Prostate gland (tissue), 2 donors: ENCODE measurements around the gene PTPRG. TPM values are rescaled to one million over a fixed set of nuclear protein-coding genes. Genes with fewer than 3 reads are reported as not detected.

Experiments used
- DNase-seq: peaks from one replicate; pipeline ENCODE4 v3.0.0-alpha.2; 2019; ENCODE audit warnings: low spot score
- H3K27ac ChIP-seq, 2 donors: fragments of 200-600 bp; sonication (generic); 2 replicates each; pipeline ENCODE4 v1.5.1; 2017 to 2019
- H3K27me3 ChIP-seq: fragments of 200-600 bp; sonication (generic); replicated peaks from 2 replicates; pipeline ENCODE4 v1.5.1; 2019; ENCODE audit not compliant: insufficient read depth
- H3K36me3 ChIP-seq, 2 donors: fragments of 200-600 bp; sonication (generic); 1 replicate in 1 of 2; 2 replicates in 1 of 2; pipeline versions ENCODE4 v1.5.1 to v1.8.1; 2017 to 2019
- H3K4me1 ChIP-seq: fragments of 200-600 bp; sonication (generic); replicated peaks from 2 replicates; pipeline ENCODE4 v1.5.1; 2019
- H3K4me3 ChIP-seq, 2 donors: fragments of 200-600 bp; sonication (generic); 2 replicates each; pipeline ENCODE4 v1.5.1; 2017 to 2019
- H3K9me3 ChIP-seq: fragments of 200-600 bp; sonication (generic); 2 replicates; pipeline ENCODE4 v1.5.1; 2017
- POLR2A ChIP-seq: fragments of 450-650 bp; IDR thresholded peaks from one replicate; pipeline ENCODE4 v1.6.1; 2016; ENCODE audit warnings: antibody characterized with exemption, mild to moderate bottlenecking
- POLR2AphosphoS5 ChIP-seq: sonication (generic); formaldehyde crosslinking; IDR thresholded peaks from one replicate; pipeline ENCODE4 v1.6.1; 2017; ENCODE audit warnings: antibody characterized with exemption
- WGBS: methylation state at CpG from one replicate; pipeline ENCODE4 v1.1.5; 2018; 5-methylcytosine and 5-hydroxymethylcytosine counted together
- intact Hi-C: fragments of 100-400 bp; cut with DNase I; formaldehyde crosslinking; loops from one replicate; pipeline ENCODE4 v1.14.2; 2022
- total RNA-seq, 2 donors: library from RNA; depleted of rRNA; stranded (reverse); fragments of >200 nt; gene quantifications; one replicate each; pipeline ENCODE4 v1.1.0, GENCODE V29; 2016
- TF ChIP-seq, protein P1 (sequence below), 4 experiments: fragments of 200-600 bp in 2 of 4; fragments of 450-650 bp in 2 of 4; sonication (generic) in 2 of 4; IDR thresholded peaks; 1 replicate in 3 of 4; 2 replicates in 1 of 4; pipeline ENCODE4 v1.5.1; 2016 to 2019; ENCODE audit warnings: antibody characterized with exemption in 4 of 4, mild to moderate bottlenecking in 2 of 4, moderate library complexity in 2 of 4

Gene PTPRG
- total RNA-seq, 2 donors from 2014 or later, result 22.0 to 78.6 TPM

DNA sequence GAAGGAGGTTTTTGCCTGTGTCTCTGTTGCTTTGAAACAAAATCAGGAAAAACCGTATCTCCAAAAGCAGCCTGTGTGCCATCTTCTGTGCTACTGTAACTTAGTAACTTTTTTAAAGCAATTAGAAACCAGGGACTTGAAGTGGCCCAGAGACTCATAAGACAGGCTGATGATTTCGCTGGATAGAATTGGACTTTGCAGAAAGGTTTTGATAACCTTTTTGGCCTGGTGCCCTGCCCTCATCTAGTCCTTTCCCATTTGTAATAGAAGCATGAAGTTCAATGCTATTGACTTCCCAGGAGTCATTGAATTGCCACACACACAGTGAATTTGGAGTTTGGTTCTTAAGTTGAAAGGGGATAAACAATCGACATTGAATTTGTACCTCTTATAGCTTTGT is 157.2 kb downstream of the PTPRG start:
- no peak overlapping the region for H3K27ac ChIP-seq
- H3K27me3 ChIP-seq, result no peaks in the 10 kb centered on the region
- WGBS, result 90% methylated on average over 3 of the region's 3 CpGs
- intact Hi-C loops, result no loop called here
- H3K36me3 ChIP-seq, result no peaks in the 10 kb centered on the region
- TF ChIP-seq POLR2AphosphoS5, result no peak
- TF ChIP-seq, protein P1, sequence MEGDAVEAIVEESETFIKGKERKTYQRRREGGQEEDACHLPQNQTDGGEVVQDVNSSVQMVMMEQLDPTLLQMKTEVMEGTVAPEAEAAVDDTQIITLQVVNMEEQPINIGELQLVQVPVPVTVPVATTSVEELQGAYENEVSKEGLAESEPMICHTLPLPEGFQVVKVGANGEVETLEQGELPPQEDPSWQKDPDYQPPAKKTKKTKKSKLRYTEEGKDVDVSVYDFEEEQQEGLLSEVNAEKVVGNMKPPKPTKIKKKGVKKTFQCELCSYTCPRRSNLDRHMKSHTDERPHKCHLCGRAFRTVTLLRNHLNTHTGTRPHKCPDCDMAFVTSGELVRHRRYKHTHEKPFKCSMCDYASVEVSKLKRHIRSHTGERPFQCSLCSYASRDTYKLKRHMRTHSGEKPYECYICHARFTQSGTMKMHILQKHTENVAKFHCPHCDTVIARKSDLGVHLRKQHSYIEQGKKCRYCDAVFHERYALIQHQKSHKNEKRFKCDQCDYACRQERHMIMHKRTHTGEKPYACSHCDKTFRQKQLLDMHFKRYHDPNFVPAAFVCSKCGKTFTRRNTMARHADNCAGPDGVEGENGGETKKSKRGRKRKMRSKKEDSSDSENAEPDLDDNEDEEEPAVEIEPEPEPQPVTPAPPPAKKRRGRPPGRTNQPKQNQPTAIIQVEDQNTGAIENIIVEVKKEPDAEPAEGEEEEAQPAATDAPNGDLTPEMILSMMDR (IDR thresholded peaks at IDR 0.05), result no peak
- TF ChIP-seq POLR2A, result no peak
- H3K4me3 ChIP-seq, result no peak overlapping the region
- H3K9me3 ChIP-seq, result no peaks in the 10 kb centered on the region
- H3K4me1 ChIP-seq, result no peaks in the 10 kb centered on the region
- DNase-seq, result no peak

DNA sequence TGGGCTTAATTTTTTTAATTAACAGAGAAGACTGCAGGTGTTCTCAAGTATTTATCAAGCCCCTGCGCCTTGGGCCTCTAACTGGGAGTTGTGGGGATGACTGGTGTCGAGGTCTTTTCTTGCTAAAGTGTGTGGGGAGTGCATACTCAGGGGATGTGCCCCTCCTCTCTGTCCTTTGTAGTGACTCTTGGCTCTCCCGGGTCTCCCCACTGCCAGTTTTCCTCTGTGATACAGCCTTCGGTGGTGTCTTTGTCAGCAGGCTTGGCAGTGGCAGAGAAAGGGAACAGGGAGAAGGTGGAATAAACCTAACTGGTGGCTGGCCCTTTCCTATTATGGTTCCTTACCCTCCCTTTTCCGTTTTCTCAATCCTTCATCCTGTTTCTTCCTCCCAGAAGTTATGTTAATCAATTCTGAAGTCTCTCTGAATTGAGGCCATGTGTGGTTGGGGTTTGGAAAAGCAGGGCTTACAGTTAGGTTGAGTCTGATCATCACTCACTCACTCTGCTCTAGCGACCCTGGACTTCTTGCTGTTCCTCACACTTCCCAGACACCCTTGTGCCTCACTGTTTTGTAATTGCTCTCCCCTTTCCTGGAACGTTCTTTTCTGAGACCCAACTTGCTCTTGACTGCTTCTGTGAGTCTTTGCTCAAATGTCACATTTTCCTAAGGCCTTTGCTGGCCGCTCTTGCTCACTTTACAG is 158.1 kb downstream of the PTPRG start:
- Histone ChIP-seq H3K27me3 (no peaks in the 10 kb centered on the region), H3K4me3 (no peak overlapping the region), H3K9me3 (no peaks in the 10 kb centered on the region), H3K27ac (no peak overlapping the region), H3K36me3 (no peaks in the 10 kb centered on the region), H3K4me1 (no peaks in the 10 kb centered on the region)
- no peak for DNase-seq
- intact Hi-C loops, result no loop called here
- TF ChIP-seq POLR2AphosphoS5, result no peak
- no peak for TF ChIP-seq POLR2A
- WGBS, result 69% methylated on average over 8 of the region's 8 CpGs

DNA sequence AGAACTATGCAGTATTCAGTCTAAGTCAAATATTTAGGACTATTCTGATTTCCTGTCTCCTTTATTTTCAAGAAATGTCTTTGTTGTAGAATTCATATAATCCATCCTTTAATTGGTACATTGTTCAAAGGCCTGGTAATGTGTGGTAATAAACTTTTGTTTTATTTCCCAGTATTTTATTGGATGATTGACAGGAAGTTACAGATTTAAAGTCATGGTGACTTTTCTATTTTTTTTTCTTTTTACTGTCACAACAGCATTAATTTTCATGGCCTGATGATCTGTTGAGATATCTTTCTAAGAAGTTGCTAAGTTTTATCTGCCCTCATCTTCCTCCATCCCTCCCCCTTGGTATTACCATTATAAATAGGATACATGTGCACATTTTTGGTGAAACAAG is 161.7 kb downstream of the PTPRG start:
- no peak for TF ChIP-seq POLR2A
- TF ChIP-seq, protein P1 (IDR thresholded peaks at IDR 0.05), result no peak
- no peak for TF ChIP-seq POLR2AphosphoS5
- Histone ChIP-seq H3K9me3 (no peaks in the 10 kb centered on the region), H3K36me3 (no peaks in the 10 kb centered on the region), H3K27me3 (no peaks in the 10 kb centered on the region), H3K4me3 (no peak overlapping the region), H3K4me1 (no peaks in the 10 kb centered on the region), H3K27ac (no peak overlapping the region)
- intact Hi-C loops, result no loop called here
- no peak for DNase-seq

DNA sequence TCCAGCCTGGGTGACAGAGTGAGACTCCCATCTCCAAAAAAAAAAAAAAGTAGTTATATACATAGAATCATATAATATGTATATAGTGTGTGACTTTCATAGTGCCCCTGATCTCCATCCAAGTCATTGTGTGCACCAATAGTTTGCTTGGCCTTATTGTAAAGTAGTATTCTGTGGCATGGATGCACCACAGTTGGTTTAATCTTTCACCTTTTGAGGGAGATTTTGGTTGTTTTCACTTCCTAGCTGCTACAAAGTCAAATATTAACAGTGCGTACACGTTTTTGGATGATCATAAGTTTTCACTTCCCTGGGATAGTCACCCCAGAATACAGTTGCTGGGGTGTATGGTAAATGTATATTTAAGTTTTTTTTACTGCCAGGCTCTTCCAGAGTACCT is 162.8 kb downstream of the PTPRG start:
- H3K4me1 ChIP-seq, result no peaks in the 10 kb centered on the region
- H3K27me3 ChIP-seq, result no peaks in the 10 kb centered on the region
- 78% methylated on average over 2 of the region's 2 CpGs for WGBS
- no peak overlapping the region for H3K4me3 ChIP-seq
- intact Hi-C loops, result no loop called here
- no peak overlapping the region for H3K27ac ChIP-seq
- TF ChIP-seq, protein P1 (IDR thresholded peaks at IDR 0.05), result no peak
- TF ChIP-seq POLR2A, result no peak
- no peak for TF ChIP-seq POLR2AphosphoS5
- no peaks in the 10 kb centered on the region for H3K9me3 ChIP-seq
- no peak for DNase-seq
- no peaks in the 10 kb centered on the region for H3K36me3 ChIP-seq

DNA sequence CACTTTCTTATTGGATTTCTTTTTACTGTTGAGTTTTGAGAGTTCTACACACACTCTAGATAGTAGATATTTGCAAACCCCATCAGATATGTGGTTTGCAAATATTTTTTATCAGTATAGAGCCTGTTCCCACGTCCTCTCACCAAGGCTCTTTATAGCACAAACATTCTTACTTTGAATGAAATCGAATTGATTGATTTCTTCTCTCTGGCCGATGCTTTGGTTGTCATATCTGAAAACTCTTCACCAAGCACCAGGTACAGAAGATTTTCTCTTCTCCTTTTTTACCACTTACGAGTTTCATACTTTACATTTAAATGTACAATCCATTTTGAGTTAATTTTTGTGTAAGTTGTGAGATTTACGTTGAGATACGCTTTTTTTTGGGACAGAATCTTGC is 163.4 kb downstream of the PTPRG start:
- whole genome bisulfite sequencing, result 94% methylated on average over 6 of the region's 6 CpGs

More for the DNA sequence above, 163.4 kb downstream of the PTPRG start:
- intact Hi-C loops, result no loop called here
- Histone ChIP-seq H3K4me1 (no peaks in the 10 kb centered on the region), H3K4me3 (no peak overlapping the region), H3K9me3 (no peaks in the 10 kb centered on the region), H3K27me3 (no peaks in the 10 kb centered on the region), H3K27ac (no peak overlapping the region), H3K36me3 (no peaks in the 10 kb centered on the region)
- no peak for DNase-seq
- TF ChIP-seq POLR2A (no peak), POLR2AphosphoS5 (no peak)
- TF ChIP-seq, protein P1 (IDR thresholded peaks at IDR 0.05), result no peak
